Endothelial cell (in vitro differentiated cells): ENCODE data around the gene IQCF6. TPM values are rescaled to one million over a fixed set of nuclear protein-coding genes. Genes with fewer than 3 reads are reported as not detected.

Experiments used
- DNase-seq: peaks from one replicate; pipeline ENCODE4 v3.0.0; 2021; ENCODE audit warnings: low spot score
- H3K27ac Mint-ChIP-seq: one replicate; pipeline ENCODE4 v1.8.0; 2021; ENCODE audit warnings: mixed read lengths, inconsistent platforms; ENCODE audit not compliant: unreplicated experiment
- H3K27me3 Mint-ChIP-seq: one replicate; pipeline ENCODE4 v1.8.0; 2021; ENCODE audit warnings: mild to moderate bottlenecking, moderate library complexity, mixed read lengths, inconsistent platforms; ENCODE audit not compliant: unreplicated experiment
- H3K36me3 Mint-ChIP-seq: one replicate; pipeline ENCODE4 v1.8.0; 2021; ENCODE audit warnings: mild to moderate bottlenecking, low read depth, mixed read lengths, inconsistent platforms; ENCODE audit not compliant: unreplicated experiment
- H3K4me1 Mint-ChIP-seq: one replicate; pipeline ENCODE4 v1.8.0; 2021; ENCODE audit warnings: mild to moderate bottlenecking, mixed read lengths, inconsistent platforms; ENCODE audit not compliant: unreplicated experiment
- H3K4me3 Mint-ChIP-seq: one replicate; pipeline ENCODE4 v1.8.0; 2021; ENCODE audit warnings: mild to moderate bottlenecking, mixed read lengths, inconsistent platforms; ENCODE audit not compliant: unreplicated experiment
- H3K9me3 Mint-ChIP-seq: one replicate; pipeline ENCODE4 v1.8.0; 2021; ENCODE audit warnings: mixed read lengths, inconsistent platforms; ENCODE audit not compliant: unreplicated experiment
- total RNA-seq: library from RNA; stranded (reverse); fragmentation: NEBNext Ultra II Directional; extraction: Animal tissue kit (Norgen Biotek cat#: 25700); gene quantifications from one replicate; pipeline ENCODE4 v1.2.1, GENCODE V29; 2021; ENCODE audit not compliant: unreplicated experiment
- TF ChIP-seq, protein P1 (sequence below): fragments of 200-600 bp; sonication (generic); IDR thresholded peaks from one replicate; pipeline ENCODE4 v1.5.0; 2021; ENCODE audit warnings: antibody characterized with exemption; ENCODE audit not compliant: unreplicated experiment

The IQCF6 gene
- total RNA-seq, 1 donor from 2014 or later: not detected

DNA sequence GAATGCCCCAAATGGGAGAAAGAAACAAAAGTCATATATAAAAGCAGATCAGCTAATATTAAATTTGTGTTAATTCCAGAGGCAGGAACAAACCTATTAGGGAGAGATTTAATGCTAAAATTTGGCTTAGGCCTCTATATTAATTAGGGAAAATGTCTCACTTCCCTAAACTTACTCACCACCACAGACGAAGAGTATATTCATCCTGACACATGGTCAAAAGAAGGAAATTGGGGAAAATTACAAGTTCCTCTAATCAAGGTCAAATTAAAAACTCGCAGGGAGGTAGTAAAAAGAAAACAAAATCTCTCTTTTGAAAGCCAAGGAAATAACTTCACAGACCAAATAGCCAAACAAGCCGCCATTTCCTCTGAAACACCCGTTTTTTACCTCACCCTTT, 39.9 kb downstream of the IQCF6 start:
- Mint-ChIP-seq H3K27ac (no peak overlapping the region), H3K36me3 (no peaks in the 10 kb centered on the region), H3K4me3 (no peak overlapping the region), H3K27me3 (peaks cover 2% of the 10 kb centered on the region), H3K4me1 (peaks cover 20% of the 10 kb centered on the region), H3K9me3 (no peaks in the 10 kb centered on the region)
- DNase-seq: no peak
- TF ChIP-seq, protein P1, sequence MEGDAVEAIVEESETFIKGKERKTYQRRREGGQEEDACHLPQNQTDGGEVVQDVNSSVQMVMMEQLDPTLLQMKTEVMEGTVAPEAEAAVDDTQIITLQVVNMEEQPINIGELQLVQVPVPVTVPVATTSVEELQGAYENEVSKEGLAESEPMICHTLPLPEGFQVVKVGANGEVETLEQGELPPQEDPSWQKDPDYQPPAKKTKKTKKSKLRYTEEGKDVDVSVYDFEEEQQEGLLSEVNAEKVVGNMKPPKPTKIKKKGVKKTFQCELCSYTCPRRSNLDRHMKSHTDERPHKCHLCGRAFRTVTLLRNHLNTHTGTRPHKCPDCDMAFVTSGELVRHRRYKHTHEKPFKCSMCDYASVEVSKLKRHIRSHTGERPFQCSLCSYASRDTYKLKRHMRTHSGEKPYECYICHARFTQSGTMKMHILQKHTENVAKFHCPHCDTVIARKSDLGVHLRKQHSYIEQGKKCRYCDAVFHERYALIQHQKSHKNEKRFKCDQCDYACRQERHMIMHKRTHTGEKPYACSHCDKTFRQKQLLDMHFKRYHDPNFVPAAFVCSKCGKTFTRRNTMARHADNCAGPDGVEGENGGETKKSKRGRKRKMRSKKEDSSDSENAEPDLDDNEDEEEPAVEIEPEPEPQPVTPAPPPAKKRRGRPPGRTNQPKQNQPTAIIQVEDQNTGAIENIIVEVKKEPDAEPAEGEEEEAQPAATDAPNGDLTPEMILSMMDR: no peak

DNA sequence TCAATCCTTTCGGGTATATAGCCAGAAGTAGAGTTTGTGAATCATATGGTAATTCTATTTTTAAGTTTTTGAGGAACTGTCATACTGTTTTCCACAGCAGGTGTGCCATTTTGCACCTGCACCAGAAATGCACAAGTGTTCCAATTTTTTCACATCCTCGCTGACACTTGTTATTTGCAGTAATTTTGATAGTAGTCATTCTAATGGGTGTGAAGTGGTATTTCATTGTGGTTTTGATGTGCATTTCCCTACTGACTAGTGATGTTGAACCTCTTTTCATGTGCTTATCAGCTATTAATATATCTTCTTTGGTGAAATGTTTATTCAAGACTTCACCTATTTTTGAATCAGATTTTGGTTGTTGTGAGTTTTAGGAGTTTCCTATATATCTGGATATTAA, 43.1 kb downstream of the IQCF6 start:
- no peak for DNase-seq
- peaks cover 20% of the 10 kb centered on the region for H3K4me1 Mint-ChIP-seq
- TF ChIP-seq, protein P1: no peak
- no peaks in the 10 kb centered on the region for H3K36me3 Mint-ChIP-seq
- no peak overlapping the region for H3K4me3 Mint-ChIP-seq
- no peaks in the 10 kb centered on the region for H3K9me3 Mint-ChIP-seq
- peaks cover 2% of the 10 kb centered on the region for H3K27me3 Mint-ChIP-seq
- no peak overlapping the region for H3K27ac Mint-ChIP-seq

DNA sequence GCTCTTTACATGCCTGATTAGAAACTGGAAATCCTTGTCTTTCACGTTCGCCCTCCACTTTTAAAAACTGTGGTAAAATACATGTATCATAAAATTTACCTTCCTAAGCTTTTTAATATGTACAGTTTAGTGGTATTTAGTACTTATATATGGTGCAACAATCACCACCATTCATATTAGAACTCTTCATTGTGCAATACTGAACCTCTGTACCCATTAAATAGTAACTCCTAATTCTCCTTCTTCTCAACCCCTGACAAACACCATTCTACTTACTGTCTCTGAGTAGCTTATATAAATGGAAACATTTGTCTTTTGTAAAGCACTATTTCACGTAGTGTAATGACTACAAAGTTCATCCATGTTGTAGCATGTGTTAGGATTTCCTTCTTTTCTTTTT, 44.0 kb downstream of the IQCF6 start:
- Mint-ChIP-seq H3K9me3 (no peaks in the 10 kb centered on the region), H3K27ac (no peak overlapping the region), H3K27me3 (peaks cover 2% of the 10 kb centered on the region), H3K36me3 (no peaks in the 10 kb centered on the region), H3K4me1 (peaks cover 20% of the 10 kb centered on the region), H3K4me3 (no peak overlapping the region)
- no peak for DNase-seq
- TF ChIP-seq, protein P1: no peak

DNA sequence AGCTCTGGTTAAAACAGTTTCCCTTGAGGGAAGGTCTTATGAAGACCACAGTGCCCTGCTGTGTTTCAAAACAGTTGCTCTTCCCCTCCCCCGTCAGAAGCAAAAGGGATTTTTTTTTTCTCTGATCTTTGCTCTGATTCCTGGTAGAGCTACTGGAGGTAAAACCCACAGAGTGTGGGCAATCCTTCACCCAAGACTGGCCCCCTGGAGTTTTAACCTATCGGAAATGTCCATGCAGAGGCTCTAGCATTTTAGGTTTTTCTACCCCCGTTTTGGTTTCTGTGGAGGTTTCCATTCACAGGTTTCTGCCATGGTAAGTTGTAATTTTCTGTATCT, 44.5 kb downstream of the IQCF6 start:
- H3K27me3 Mint-ChIP-seq: peaks cover 2% of the 10 kb centered on the region
- no peaks in the 10 kb centered on the region for H3K9me3 Mint-ChIP-seq
- no peaks in the 10 kb centered on the region for H3K36me3 Mint-ChIP-seq
- TF ChIP-seq, protein P1: no peak
- H3K4me3 Mint-ChIP-seq: no peak overlapping the region
- peaks cover 20% of the 10 kb centered on the region for H3K4me1 Mint-ChIP-seq
- no peak overlapping the region for H3K27ac Mint-ChIP-seq
- DNase-seq: no peak

DNA sequence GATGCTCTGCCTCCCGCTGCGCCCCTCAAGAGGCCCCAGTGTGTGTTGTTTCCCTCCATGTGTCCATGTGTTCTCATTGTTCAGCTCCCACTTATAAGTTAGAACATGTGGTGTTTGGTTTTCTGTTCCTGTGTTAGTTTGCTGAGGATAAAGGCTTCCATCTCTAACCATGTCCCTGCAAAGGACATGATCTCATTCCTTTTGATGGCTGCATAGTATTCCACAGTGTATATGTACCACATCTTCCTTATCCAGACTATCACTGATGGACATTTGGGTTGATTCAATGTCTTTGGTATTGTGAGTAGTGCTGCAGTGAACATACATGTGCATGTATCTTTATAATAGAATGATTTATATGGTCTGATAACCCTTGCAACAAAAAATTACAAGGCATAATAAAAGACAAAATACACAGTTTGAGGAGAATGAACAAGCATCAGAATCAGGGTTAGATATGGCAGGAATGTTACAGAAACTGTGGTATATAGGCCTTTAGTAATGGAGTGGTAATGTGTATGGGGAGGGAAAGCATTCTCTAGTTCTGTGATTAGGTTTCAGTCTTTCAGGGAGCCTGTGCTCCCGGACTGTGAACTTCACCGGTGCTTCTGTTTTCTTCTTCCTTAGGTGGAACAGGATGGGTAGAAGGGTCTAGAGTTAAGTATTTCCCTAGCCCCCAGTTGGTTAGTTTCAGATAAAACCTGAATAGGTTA, 45.0 kb downstream of the IQCF6 start:
- no peaks in the 10 kb centered on the region for H3K9me3 Mint-ChIP-seq
- H3K27ac Mint-ChIP-seq: no peak overlapping the region
- H3K4me3 Mint-ChIP-seq: no peak overlapping the region
- no peaks in the 10 kb centered on the region for H3K36me3 Mint-ChIP-seq
- peaks cover 15% of the 10 kb centered on the region for H3K4me1 Mint-ChIP-seq
- TF ChIP-seq, protein P1: no peak
- DNase-seq: no peak
- H3K27me3 Mint-ChIP-seq: peaks cover 2% of the 10 kb centered on the region
